GM19043 (cell line): ENCODE results near the gene NTN1.

Experiments used
- ATAC-seq: cut with Tn5 transposase; IDR thresholded peaks from one replicate; pipeline ENCODE4 v1.9.1; 2021; ENCODE audit warnings: low read depth; ENCODE audit not compliant: unreplicated experiment

Gene NTN1

GRCh38 chr17:9292561-9292941 is 271.2 kb downstream of the NTN1 start:
- no peak for ATAC-seq
